ENCODE results near the gene TEX10.

DNA sequence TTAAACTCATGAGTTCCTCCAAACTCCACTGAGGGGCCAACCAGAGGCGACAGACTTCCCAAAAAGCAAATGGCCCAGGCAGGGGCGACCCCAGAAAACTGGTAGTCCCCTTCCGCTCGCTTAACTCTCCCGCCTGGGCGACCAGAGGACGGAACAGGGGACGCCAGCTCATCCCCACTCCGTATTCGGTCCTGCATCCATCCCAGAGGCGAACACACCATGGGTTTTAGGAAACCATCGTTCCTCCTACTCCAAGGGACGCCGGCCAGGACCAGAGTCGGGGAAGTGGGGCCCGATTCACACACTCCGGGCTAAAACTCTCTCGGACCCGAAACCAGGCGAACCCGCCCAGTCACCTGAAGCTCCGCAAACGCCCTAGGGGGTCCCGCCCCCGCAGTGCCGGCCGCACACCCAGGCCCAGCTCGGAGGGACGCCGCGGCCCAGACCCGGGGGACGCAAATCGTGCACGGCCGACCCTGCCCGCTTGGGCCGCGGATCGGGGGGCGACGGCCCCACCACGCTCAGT, 478 bp downstream of the TEX10 start:
- TF ChIP-seq POLR2A (IDR thresholded peaks at IDR 0.05), result no peak
- no peak for TF ChIP-seq CTCF (IDR thresholded peaks at IDR 0.05)
